ENCODE measurements around the gene CALML6. TPM values are rescaled to one million over a fixed set of nuclear protein-coding genes. Genes with fewer than 3 reads are reported as not detected.

CALML6 gene, protein sequence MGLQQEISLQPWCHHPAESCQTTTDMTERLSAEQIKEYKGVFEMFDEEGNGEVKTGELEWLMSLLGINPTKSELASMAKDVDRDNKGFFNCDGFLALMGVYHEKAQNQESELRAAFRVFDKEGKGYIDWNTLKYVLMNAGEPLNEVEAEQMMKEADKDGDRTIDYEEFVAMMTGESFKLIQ
- total RNA-seq, result under 1 TPM; 0.21 to 0.81 TPM

- no peak for ATAC-seq
- ChIA-PET POLR2A (no interaction called here), CTCF (interaction anchor here (0.5 kb wide), 1 partner anchor 29 kb away, joined by 4 read pairs; no protein-coding TSS in a partner anchor)
- Mint-ChIP-seq H3K9me3 (ENCODE audit: low read depth) (no peaks in the 10 kb centered on the region), H3K27me3 (peaks cover 2% of the 10 kb centered on the region), H3K4me3 (no peak within 1 kb of the TSS), H3K27ac (no peak within 1 kb of the TSS), H3K36me3 (ENCODE audit: low read depth) (no peaks in the 10 kb centered on the region), H3K4me1 (peaks cover 6% of the 10 kb centered on the region)
- no peak for DNase-seq
- intact Hi-C loops (cut with DNase I, micrococcal nuclease), result no loop called here
These were observed at the start of gene CALML6 for GRCh38 chr1:1914971-1915692. CALML6 (plus strand) TSS chr1:1915260; CDS start chr1:1915281, 21 bp downstream.

GRCh38 chr1:1867164-1867563 lies 47.9 kb upstream of the CALML6 start:
- no peaks in the 10 kb centered on the region for H3K9me3 Mint-ChIP-seq (ENCODE audit: low read depth)
- intact Hi-C loops (cut with DNase I, micrococcal nuclease), result no loop called here
- peaks cover 29% of the 10 kb centered on the region for H3K36me3 Mint-ChIP-seq (ENCODE audit: low read depth)
- peaks cover 62% of the 10 kb centered on the region for H3K4me1 Mint-ChIP-seq
- ChIA-PET POLR2A (no interaction called here), CTCF (interaction anchor here (0.6 to 1.2 kb wide), 2 partner anchors 17 to 55 kb away, joined by 3 to 6 read pairs; no protein-coding TSS in a partner anchor)
- DNase-seq (no peak), ATAC-seq (no peak)
- H3K27ac Mint-ChIP-seq, result no peak overlapping the region
- no peaks in the 10 kb centered on the region for H3K27me3 Mint-ChIP-seq
- no peak overlapping the region for H3K4me3 Mint-ChIP-seq

GRCh38 chr1:1869469-1869868 lies 45.6 kb upstream of the CALML6 start:
- CTCF ChIA-PET, result interaction anchor here (1.2 to 2.5 kb wide), 7 partner anchors 8 to 71 kb away, joined by 3 to 8 read pairs (median 5); no protein-coding TSS in a partner anchor
- no peak for ATAC-seq
- H3K4me3 Mint-ChIP-seq, result no peak overlapping the region
- no peak for DNase-seq
- H3K9me3 Mint-ChIP-seq (ENCODE audit: low read depth), result no peaks in the 10 kb centered on the region
- no peaks in the 10 kb centered on the region for H3K27me3 Mint-ChIP-seq
- H3K36me3 Mint-ChIP-seq (ENCODE audit: low read depth), result peaks cover 40% of the 10 kb centered on the region
- peaks cover 60% of the 10 kb centered on the region for H3K4me1 Mint-ChIP-seq
- intact Hi-C loops (cut with DNase I, micrococcal nuclease), result no loop called here
- POLR2A ChIA-PET, result no interaction called here
- H3K27ac Mint-ChIP-seq, result peak overlapping the region; percentile 31

DNA sequence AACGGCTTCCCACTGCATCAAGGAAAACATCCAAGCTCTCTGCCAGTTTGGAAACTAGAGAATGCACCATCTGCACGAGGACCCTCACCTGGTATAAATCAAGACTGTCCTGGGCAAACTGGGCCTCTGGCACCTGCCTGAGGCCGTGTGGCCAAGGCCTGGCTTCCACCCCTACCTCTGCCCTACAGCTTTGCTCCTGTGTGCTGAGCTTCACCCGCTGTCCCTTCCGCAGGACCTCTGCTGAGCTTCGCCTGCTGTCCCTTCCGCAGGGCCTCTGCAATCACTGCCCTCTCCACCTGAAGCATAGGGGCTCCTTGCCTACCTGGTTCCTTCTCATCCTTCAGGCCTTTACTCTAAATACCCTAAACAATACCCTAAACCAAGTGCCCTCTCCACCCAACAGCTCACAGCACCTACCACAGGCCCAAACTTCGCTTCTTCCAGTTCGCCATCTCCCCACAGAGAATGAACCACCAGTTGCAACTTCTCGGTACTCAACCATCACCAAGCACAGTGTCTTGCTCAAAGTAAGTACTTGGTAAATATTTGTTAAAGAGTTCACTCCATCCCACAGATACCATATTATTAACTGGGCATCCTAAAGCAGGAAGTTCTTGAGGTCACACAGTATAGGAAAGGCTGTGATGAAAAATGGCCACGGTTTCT lies 42.6 kb upstream of the CALML6 start:
- Mint-ChIP-seq H3K9me3 (ENCODE audit: low read depth) (no peaks in the 10 kb centered on the region), H3K4me3 (no peak overlapping the region), H3K4me1 (peaks cover 66% of the 10 kb centered on the region), H3K27ac (peak overlapping the region; percentile 32), H3K27me3 (no peaks in the 10 kb centered on the region), H3K36me3 (ENCODE audit: low read depth) (peaks cover 47% of the 10 kb centered on the region)
- intact Hi-C loops (cut with DNase I, micrococcal nuclease), result loop anchor here in 1 of 2 experiments (2.0 kb wide), 1 partner anchor 20 kb away; no protein-coding TSS in a partner anchor
- POLR2A ChIA-PET, result no interaction called here
- CTCF ChIA-PET, result no interaction called here
- DNase-seq (no peak), ATAC-seq (no peak)

- H3K4me1 Mint-ChIP-seq, result peaks cover 71% of the 10 kb centered on the region
- ATAC-seq (no peak), DNase-seq (no peak)
- no peaks in the 10 kb centered on the region for H3K27me3 Mint-ChIP-seq
- H3K36me3 Mint-ChIP-seq (ENCODE audit: low read depth), result peaks cover 49% of the 10 kb centered on the region
- H3K27ac Mint-ChIP-seq, result no peak overlapping the region
- intact Hi-C loops (cut with DNase I, micrococcal nuclease), result loop anchor here in 1 of 2 experiments (2.0 kb wide), 1 partner anchor 20 kb away; no protein-coding TSS in a partner anchor
- ChIA-PET POLR2A (no interaction called here), CTCF (no interaction called here)
- H3K4me3 Mint-ChIP-seq, result no peak overlapping the region
- H3K9me3 Mint-ChIP-seq (ENCODE audit: low read depth), result no peaks in the 10 kb centered on the region
These were observed 41.9 kb upstream of the CALML6 start for GRCh38 chr1:1873186-1873585.

DNA sequence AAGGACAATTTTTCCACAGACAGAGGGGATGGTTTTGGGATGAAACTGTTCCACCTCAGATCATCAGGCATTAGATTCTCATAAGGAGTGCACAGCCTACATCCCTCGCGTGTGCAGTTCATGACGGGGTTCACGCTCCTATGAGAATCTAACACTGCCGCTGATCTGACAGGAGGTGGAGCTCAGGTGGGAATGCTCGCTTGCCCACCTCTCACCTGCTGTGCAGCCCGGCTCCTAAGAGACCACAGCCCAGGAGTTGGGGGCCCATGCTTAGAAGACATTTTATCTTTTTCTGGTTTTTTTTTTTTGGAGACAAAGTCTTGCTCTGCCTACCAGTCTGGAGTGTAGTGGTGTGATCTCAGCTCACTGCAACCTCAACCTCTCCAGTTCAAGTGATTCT lies 40.2 kb upstream of the CALML6 start:
- Mint-ChIP-seq H3K36me3 (ENCODE audit: low read depth) (peaks cover 51% of the 10 kb centered on the region), H3K4me3 (no peak overlapping the region), H3K4me1 (peaks cover 78% of the 10 kb centered on the region), H3K9me3 (ENCODE audit: low read depth) (no peaks in the 10 kb centered on the region), H3K27ac (no peak overlapping the region), H3K27me3 (no peaks in the 10 kb centered on the region)
- ChIA-PET CTCF (interaction anchor here (1.2 kb wide), 1 partner anchor 12 kb away, joined by 5 read pairs; no protein-coding TSS in a partner anchor), POLR2A (no interaction called here)
- no peak for DNase-seq
- intact Hi-C loops (cut with DNase I, micrococcal nuclease), result loop anchor here (5.0 kb wide), 2 partner anchors 33 to 48 kb away; no protein-coding TSS in a partner anchor
- no peak for ATAC-seq

DNA sequence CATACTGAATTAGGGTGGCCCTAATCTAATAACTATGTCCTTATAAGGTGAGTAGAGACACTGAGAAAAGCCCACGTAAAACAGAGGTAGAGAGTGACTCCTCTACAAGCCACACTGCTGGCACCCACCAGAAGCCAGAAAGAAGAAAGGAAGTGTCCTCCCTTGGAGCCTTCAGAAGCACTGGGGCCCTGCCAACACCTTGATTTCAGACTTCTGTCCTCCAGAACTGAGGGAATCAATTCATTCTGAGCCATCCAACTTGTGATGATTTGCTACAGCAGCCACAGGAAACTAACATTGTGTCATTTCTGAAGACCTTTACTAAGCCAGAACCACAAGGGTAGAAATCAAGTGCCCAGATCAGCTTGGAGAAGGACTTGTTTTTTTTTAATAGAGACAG lies 39.1 kb upstream of the CALML6 start:
- CTCF ChIA-PET, result interaction anchor here (0.5 to 1.2 kb wide), 2 partner anchors 11 to 16 kb away, joined by 3 to 5 read pairs; no protein-coding TSS in a partner anchor
- intact Hi-C loops (cut with DNase I, micrococcal nuclease), result loop anchor here (5.0 kb wide), 2 partner anchors 34 to 49 kb away; no protein-coding TSS in a partner anchor
- H3K4me3 Mint-ChIP-seq, result peak overlapping the region; percentile 4
- peaks cover 77% of the 10 kb centered on the region for H3K4me1 Mint-ChIP-seq
- ATAC-seq, result peak; percentile 94
- no peaks in the 10 kb centered on the region for H3K27me3 Mint-ChIP-seq
- H3K9me3 Mint-ChIP-seq (ENCODE audit: low read depth), result no peaks in the 10 kb centered on the region
- peak; percentile 72 for DNase-seq
- POLR2A ChIA-PET, result no interaction called here
- peaks cover 52% of the 10 kb centered on the region for H3K36me3 Mint-ChIP-seq (ENCODE audit: low read depth)
- peak overlapping the region; percentile 96 for H3K27ac Mint-ChIP-seq

GRCh38 chr1:1876335-1876930 lies 38.6 kb upstream of the CALML6 start:
- ATAC-seq (no peak), DNase-seq (no peak)
- Mint-ChIP-seq H3K9me3 (ENCODE audit: low read depth) (no peaks in the 10 kb centered on the region), H3K27me3 (no peaks in the 10 kb centered on the region), H3K4me3 (peak overlapping the region; percentile 4), H3K4me1 (peaks cover 78% of the 10 kb centered on the region), H3K27ac (peak overlapping the region; percentile 96), H3K36me3 (ENCODE audit: low read depth) (peaks cover 53% of the 10 kb centered on the region)
- ChIA-PET POLR2A (interaction anchor here (0.7 kb wide), 1 partner anchor 9 kb away, joined by 4 read pairs; no protein-coding TSS in a partner anchor), CTCF (interaction anchor here (0.5 to 1.4 kb wide), 2 partner anchors 15 to 32 kb away, joined by 3 to 5 read pairs; no protein-coding TSS in a partner anchor)
- intact Hi-C loops (cut with DNase I, micrococcal nuclease), result loop anchor here (5.0 kb wide), 2 partner anchors 34 to 49 kb away; no protein-coding TSS in a partner anchor

- ChIA-PET CTCF (interaction anchor here (1.4 kb wide), 1 partner anchor 31 kb away, joined by 5 read pairs; no protein-coding TSS in a partner anchor), POLR2A (no interaction called here)
- no peak overlapping the region for H3K4me3 Mint-ChIP-seq
- H3K36me3 Mint-ChIP-seq (ENCODE audit: low read depth), result peaks cover 44% of the 10 kb centered on the region
- H3K27me3 Mint-ChIP-seq, result no peaks in the 10 kb centered on the region
- DNase-seq, result no peak
- intact Hi-C loops (cut with DNase I, micrococcal nuclease), result loop anchor here (5.0 kb wide), 2 partner anchors 36 to 51 kb away; no protein-coding TSS in a partner anchor
- no peak for ATAC-seq
- peak overlapping the region; percentile 13 for H3K27ac Mint-ChIP-seq
- H3K4me1 Mint-ChIP-seq, result peaks cover 74% of the 10 kb centered on the region
- H3K9me3 Mint-ChIP-seq (ENCODE audit: low read depth), result no peaks in the 10 kb centered on the region
These were observed 37.1 kb upstream of the CALML6 start for GRCh38 chr1:1877865-1878436.

DNA sequence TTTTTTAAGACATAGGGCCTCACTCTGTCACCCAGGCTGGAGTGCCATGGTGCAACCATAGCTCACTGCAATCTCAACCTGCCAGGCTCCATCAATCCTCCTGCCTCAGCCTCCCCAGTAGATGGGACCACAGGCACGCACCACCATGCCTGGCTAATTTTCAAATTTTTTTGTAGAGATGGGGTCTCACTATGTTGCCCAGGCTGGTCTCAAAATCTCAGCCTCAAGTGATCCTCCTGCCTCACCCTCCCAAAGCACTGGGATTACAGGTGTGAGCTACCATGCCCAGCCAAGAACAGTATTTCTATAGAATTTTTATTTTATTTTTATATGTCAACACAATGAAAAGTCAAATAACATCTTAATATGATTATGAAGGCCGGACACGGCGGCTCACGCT lies 35.1 kb upstream of the CALML6 start:
- Mint-ChIP-seq H3K9me3 (ENCODE audit: low read depth) (no peaks in the 10 kb centered on the region), H3K36me3 (ENCODE audit: low read depth) (peaks cover 36% of the 10 kb centered on the region), H3K27ac (no peak overlapping the region), H3K4me1 (peaks cover 79% of the 10 kb centered on the region), H3K4me3 (no peak overlapping the region), H3K27me3 (no peaks in the 10 kb centered on the region)
- ChIA-PET CTCF (interaction anchor here (0.9 to 1.2 kb wide), 3 partner anchors 9 to 26 kb away, joined by 3 to 4 read pairs (median 3); no protein-coding TSS in a partner anchor), POLR2A (no interaction called here)
- intact Hi-C loops (cut with DNase I, micrococcal nuclease), result loop anchor here (5.0 kb wide), 2 partner anchors 38 to 53 kb away; no protein-coding TSS in a partner anchor
- DNase-seq, result no peak
- ATAC-seq, result no peak
